GM12878 (cell line): ENCODE results near the gene DPM2. TPM values are rescaled to one million over a fixed set of nuclear protein-coding genes. Genes with fewer than 3 reads are reported as not detected.

Experiments used
- EZH2 ChIP-seq: IDR thresholded peaks from 2 replicates; pipeline ENCODE4 v1.6.1; 2012; ENCODE audit warnings: low read depth, mild to moderate bottlenecking, control low read depth, inconsistent platforms, low read length, borderline replicate concordance; ENCODE audit not compliant: control insufficient read depth
- HDAC6 ChIP-seq: fragments of 200-600 bp; sonication (generic); IDR thresholded peaks from one replicate; pipeline ENCODE4 v1.8.0; 2017; ENCODE audit warnings: antibody characterized with exemption; ENCODE audit not compliant: unreplicated experiment
- IKZF1 ChIP-seq: fragments of 450-650 bp; conservative IDR thresholded peaks from 2 replicates; pipeline ENCODE4 v1.6.1; 2017; ENCODE audit warnings: antibody characterized with exemption, mild to moderate bottlenecking
- JUNB ChIP-seq: IDR thresholded peaks from 2 replicates; pipeline ENCODE4 v1.6.1; 2016; ENCODE audit warnings: antibody characterized with exemption, mild to moderate bottlenecking
- NR2C1 ChIP-seq: fragments of 450-650 bp; IDR thresholded peaks from 2 replicates; pipeline ENCODE4 v1.6.1; 2017; ENCODE audit warnings: antibody characterized with exemption, mild to moderate bottlenecking, moderate library complexity
- RBBP5 ChIP-seq: fragments of 200-600 bp; sonication (generic); conservative IDR thresholded peaks from 2 replicates; pipeline ENCODE4 v1.6.1; 2016
- RUNX3 ChIP-seq: IDR thresholded peaks from 2 replicates; pipeline ENCODE4 v1.6.1; 2012; ENCODE audit warnings: low read length, inconsistent platforms
- SMAD5 ChIP-seq: IDR thresholded peaks from 2 replicates; pipeline ENCODE4 v1.6.1; 2016; ENCODE audit warnings: antibody characterized with exemption, low read depth
- SMC3 ChIP-seq: IDR thresholded peaks from 2 replicates; pipeline ENCODE4 v1.6.1; 2011; ENCODE audit warnings: low read length, improper control_type of control experiment, borderline replicate concordance
- YY1 ChIP-seq: IDR thresholded peaks from 2 replicates; pipeline ENCODE4 v1.6.1; 2011; ENCODE audit warnings: low read depth, mild to moderate bottlenecking, low read length
- ZNF207 ChIP-seq: fragments of 450-650 bp; IDR thresholded peaks from 2 replicates; pipeline ENCODE4 v1.6.1; 2014; ENCODE audit warnings: antibody characterized with exemption, mild to moderate bottlenecking, borderline replicate concordance
- ZNF384 ChIP-seq: IDR thresholded peaks from 2 replicates; pipeline ENCODE4 v1.6.1; 2012; ENCODE audit warnings: low read depth, mild to moderate bottlenecking, low read length, improper control_type of control experiment, borderline replicate concordance
- polyA plus RNA-seq, 11 experiments: library from polyadenylated mRNA; depleted of rRNA in 4 of 11; unstranded in 6 of 11; stranded (reverse) in 5 of 11; fragments of >200 nt; fragmentation: Nextera tagmentation in 4 of 11; fragmentation: Illumina TruSeq in 1 of 11; extraction: Ambion mirVana in 4 of 11; extraction: Trizol in 1 of 11; gene quantifications; 1 replicate in 1 of 11; 2 replicates in 10 of 11; pipeline versions ENCODE4 v1.2.1 to v1.2.3, GENCODE V29; 2011 to 2016; ENCODE audit warnings: inconsistent platforms in 2 of 11, missing spikeins in 2 of 11, low read depth in 1 of 11
- total RNA-seq, 4 experiments: library from RNA; depleted of rRNA in 3 of 4; stranded (reverse); fragments of >200 nt in 3 of 4; fragmentation: Illumina TruSeq in 1 of 4; extraction: Trizol in 1 of 4; gene quantifications; 2 replicates each; pipeline versions ENCODE4 v1.2.1 to v1.2.3, GENCODE V29; 2013 to 2021
- TF ChIP-seq, protein P1 (sequence below): fragments of 450-650 bp; IDR thresholded peaks from 2 replicates; pipeline ENCODE4 v1.6.1; 2017; ENCODE audit warnings: mild to moderate bottlenecking, moderate library complexity
- TF ChIP-seq, protein P2 (sequence below), 3 experiments: IDR thresholded peaks in 2 of 3; conservative IDR thresholded peaks in 1 of 3; 2 replicates each; pipeline ENCODE4 v1.5.1; 2011; ENCODE audit warnings: low read depth in 3 of 3, low read length in 3 of 3, mild to moderate bottlenecking in 3 of 3, control low read depth in 2 of 3, moderate library complexity in 2 of 3, inconsistent platforms in 1 of 3, mixed read lengths in 1 of 3; ENCODE audit not compliant: control insufficient read depth in 2 of 3, insufficient read depth in 1 of 3; ENCODE audit errors: extremely low read depth in 1 of 3
- TF ChIP-seq, protein P3 (sequence below): IDR thresholded peaks from 2 replicates; pipeline ENCODE4 v1.6.1; 2011; ENCODE audit warnings: low read depth, low read length, improper control_type of control experiment, borderline replicate concordance
- TF ChIP-seq, protein P4 (sequence below): fragments of 450-650 bp; IDR thresholded peaks from 2 replicates; pipeline ENCODE4 v1.6.1; 2017; ENCODE audit warnings: low read depth, mild to moderate bottlenecking, moderate library complexity
- TF ChIP-seq, protein P5 (sequence below): IDR thresholded peaks from 2 replicates; pipeline ENCODE4 v1.6.1; 2011; ENCODE audit warnings: borderline replicate concordance, low read depth, mild to moderate bottlenecking, moderate library complexity, mixed read lengths, low read length; ENCODE audit not compliant: insufficient read depth; ENCODE audit errors: extremely low read length
- TF ChIP-seq, protein P6 (sequence below): IDR thresholded peaks from 2 replicates; pipeline ENCODE4 v1.6.1; 2012; ENCODE audit warnings: low read depth, low read length, improper control_type of control experiment

The DPM2 gene
- total and polyA plus RNA-seq, 10 of the 15 experiments (the other 5 are each of a cell fraction or from before 2014, with no cell fraction given) = 22.7 to 77.9 (median 44.7) TPM

DNA sequence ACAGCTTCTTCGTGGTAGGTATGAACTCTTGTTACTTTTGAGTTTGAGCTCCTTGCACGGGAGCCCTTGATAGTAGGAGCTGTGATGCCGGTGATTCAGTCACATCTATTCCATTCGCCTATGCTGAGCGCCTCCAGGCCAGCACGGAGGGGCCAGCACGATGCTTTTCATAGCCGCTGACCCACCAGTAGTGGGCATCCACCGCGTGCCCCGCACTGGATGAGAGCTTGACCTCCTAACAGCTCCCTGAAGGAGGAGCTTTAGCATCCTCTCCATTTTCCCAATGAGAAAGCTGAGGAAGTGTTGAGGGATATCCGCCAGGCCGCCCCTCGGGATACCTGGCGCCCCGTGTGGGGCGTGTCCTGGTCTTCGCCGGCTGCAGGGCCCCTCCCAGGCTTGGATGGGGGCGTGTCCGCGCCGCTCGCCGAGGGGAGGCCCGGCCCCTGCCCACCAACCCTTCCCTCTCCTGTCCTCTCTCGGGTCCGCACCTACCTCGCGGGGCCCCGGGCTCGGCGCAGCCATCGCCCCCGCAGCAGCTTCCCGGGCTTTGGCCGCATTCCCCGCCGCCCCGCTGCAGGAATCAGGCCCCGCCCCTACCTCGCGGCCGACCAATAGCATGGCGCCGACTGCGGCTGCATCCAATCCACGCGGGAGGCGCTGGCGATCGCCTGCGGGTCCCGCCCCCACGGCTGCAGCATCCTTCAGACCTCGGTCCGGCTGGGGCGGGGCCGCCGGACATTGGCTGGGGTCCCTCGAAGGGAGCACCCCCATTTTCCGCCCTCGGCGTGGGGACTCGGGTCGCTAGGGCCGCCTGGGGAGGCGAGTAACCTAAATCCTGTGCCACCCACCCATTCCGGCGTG lies 7.2 kb downstream of the DPM2 start, which contains the start of gene PIP5KL1 (continued):
- TF ChIP-seq, protein P1, sequence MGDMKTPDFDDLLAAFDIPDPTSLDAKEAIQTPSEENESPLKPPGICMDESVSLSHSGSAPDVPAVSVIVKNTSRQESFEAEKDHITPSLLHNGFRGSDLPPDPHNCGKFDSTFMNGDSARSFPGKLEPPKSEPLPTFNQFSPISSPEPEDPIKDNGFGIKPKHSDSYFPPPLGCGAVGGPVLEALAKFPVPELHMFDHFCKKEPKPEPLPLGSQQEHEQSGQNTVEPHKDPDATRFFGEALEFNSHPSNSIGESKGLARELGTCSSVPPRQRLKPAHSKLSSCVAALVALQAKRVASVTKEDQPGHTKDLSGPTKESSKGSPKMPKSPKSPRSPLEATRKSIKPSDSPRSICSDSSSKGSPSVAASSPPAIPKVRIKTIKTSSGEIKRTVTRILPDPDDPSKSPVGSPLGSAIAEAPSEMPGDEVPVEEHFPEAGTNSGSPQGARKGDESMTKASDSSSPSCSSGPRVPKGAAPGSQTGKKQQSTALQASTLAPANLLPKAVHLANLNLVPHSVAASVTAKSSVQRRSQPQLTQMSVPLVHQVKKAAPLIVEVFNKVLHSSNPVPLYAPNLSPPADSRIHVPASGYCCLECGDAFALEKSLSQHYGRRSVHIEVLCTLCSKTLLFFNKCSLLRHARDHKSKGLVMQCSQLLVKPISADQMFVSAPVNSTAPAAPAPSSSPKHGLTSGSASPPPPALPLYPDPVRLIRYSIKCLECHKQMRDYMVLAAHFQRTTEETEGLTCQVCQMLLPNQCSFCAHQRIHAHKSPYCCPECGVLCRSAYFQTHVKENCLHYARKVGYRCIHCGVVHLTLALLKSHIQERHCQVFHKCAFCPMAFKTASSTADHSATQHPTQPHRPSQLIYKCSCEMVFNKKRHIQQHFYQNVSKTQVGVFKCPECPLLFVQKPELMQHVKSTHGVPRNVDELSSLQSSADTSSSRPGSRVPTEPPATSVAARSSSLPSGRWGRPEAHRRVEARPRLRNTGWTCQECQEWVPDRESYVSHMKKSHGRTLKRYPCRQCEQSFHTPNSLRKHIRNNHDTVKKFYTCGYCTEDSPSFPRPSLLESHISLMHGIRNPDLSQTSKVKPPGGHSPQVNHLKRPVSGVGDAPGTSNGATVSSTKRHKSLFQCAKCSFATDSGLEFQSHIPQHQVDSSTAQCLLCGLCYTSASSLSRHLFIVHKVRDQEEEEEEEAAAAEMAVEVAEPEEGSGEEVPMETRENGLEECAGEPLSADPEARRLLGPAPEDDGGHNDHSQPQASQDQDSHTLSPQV = no peak
- TF ChIP-seq, protein P2, sequence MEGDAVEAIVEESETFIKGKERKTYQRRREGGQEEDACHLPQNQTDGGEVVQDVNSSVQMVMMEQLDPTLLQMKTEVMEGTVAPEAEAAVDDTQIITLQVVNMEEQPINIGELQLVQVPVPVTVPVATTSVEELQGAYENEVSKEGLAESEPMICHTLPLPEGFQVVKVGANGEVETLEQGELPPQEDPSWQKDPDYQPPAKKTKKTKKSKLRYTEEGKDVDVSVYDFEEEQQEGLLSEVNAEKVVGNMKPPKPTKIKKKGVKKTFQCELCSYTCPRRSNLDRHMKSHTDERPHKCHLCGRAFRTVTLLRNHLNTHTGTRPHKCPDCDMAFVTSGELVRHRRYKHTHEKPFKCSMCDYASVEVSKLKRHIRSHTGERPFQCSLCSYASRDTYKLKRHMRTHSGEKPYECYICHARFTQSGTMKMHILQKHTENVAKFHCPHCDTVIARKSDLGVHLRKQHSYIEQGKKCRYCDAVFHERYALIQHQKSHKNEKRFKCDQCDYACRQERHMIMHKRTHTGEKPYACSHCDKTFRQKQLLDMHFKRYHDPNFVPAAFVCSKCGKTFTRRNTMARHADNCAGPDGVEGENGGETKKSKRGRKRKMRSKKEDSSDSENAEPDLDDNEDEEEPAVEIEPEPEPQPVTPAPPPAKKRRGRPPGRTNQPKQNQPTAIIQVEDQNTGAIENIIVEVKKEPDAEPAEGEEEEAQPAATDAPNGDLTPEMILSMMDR (IDR thresholded peaks at IDR 0.05 in 2 of 3, conservative IDR thresholded peaks at IDR 0.05 in 1 of 3; ENCODE audit: control insufficient read depth in 2 of 3, extremely low read depth in 1 of 3, insufficient read depth in 1 of 3, low read depth in 3 of 3, low read length in 3 of 3) = no peak
- no peak for TF ChIP-seq JUNB
- TF ChIP-seq, protein P3, sequence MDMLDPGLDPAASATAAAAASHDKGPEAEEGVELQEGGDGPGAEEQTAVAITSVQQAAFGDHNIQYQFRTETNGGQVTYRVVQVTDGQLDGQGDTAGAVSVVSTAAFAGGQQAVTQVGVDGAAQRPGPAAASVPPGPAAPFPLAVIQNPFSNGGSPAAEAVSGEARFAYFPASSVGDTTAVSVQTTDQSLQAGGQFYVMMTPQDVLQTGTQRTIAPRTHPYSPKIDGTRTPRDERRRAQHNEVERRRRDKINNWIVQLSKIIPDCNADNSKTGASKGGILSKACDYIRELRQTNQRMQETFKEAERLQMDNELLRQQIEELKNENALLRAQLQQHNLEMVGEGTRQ = no peak
- TF ChIP-seq, protein P4, sequence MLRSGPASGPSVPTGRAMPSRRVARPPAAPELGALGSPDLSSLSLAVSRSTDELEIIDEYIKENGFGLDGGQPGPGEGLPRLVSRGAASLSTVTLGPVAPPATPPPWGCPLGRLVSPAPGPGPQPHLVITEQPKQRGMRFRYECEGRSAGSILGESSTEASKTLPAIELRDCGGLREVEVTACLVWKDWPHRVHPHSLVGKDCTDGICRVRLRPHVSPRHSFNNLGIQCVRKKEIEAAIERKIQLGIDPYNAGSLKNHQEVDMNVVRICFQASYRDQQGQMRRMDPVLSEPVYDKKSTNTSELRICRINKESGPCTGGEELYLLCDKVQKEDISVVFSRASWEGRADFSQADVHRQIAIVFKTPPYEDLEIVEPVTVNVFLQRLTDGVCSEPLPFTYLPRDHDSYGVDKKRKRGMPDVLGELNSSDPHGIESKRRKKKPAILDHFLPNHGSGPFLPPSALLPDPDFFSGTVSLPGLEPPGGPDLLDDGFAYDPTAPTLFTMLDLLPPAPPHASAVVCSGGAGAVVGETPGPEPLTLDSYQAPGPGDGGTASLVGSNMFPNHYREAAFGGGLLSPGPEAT = no peak
- no peak for TF ChIP-seq EZH2
- no peak for TF ChIP-seq ZNF384
- TF ChIP-seq SMC3 = no peak
- peak; percentile 17; the same call in 1 of the 2 replicates for TF ChIP-seq IKZF1
- TF ChIP-seq NR2C1 = no peak
- TF ChIP-seq YY1 = no peak
- TF ChIP-seq ZNF207 = no peak
- no peak for TF ChIP-seq SMAD5
- TF ChIP-seq, protein P5, sequence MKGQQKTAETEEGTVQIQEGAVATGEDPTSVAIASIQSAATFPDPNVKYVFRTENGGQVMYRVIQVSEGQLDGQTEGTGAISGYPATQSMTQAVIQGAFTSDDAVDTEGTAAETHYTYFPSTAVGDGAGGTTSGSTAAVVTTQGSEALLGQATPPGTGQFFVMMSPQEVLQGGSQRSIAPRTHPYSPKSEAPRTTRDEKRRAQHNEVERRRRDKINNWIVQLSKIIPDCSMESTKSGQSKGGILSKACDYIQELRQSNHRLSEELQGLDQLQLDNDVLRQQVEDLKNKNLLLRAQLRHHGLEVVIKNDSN = no peak
- TF ChIP-seq RBBP5 = no peak
- TF ChIP-seq HDAC6 = no peak
- TF ChIP-seq, protein P6, sequence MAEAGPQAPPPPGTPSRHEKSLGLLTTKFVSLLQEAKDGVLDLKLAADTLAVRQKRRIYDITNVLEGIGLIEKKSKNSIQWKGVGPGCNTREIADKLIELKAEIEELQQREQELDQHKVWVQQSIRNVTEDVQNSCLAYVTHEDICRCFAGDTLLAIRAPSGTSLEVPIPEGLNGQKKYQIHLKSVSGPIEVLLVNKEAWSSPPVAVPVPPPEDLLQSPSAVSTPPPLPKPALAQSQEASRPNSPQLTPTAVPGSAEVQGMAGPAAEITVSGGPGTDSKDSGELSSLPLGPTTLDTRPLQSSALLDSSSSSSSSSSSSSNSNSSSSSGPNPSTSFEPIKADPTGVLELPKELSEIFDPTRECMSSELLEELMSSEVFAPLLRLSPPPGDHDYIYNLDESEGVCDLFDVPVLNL = no peak
- no peak for TF ChIP-seq RUNX3
